GM19035 (cell line): ENCODE data around the gene TNFRSF9.
A peak's percentile ranks its signal among the peaks of the same experiment; 100 is the strongest.
"Not testable (repeated sequence)": the region's sequence is repeated elsewhere in the genome, so short reads cannot be mapped to it uniquely, and the experiment has no call there.

Source experiments
- ATAC-seq: cut with Tn5 transposase; IDR thresholded peaks from one replicate; pipeline ENCODE4 v1.9.1; 2021; ENCODE audit not compliant: unreplicated experiment

Gene TNFRSF9

DNA sequence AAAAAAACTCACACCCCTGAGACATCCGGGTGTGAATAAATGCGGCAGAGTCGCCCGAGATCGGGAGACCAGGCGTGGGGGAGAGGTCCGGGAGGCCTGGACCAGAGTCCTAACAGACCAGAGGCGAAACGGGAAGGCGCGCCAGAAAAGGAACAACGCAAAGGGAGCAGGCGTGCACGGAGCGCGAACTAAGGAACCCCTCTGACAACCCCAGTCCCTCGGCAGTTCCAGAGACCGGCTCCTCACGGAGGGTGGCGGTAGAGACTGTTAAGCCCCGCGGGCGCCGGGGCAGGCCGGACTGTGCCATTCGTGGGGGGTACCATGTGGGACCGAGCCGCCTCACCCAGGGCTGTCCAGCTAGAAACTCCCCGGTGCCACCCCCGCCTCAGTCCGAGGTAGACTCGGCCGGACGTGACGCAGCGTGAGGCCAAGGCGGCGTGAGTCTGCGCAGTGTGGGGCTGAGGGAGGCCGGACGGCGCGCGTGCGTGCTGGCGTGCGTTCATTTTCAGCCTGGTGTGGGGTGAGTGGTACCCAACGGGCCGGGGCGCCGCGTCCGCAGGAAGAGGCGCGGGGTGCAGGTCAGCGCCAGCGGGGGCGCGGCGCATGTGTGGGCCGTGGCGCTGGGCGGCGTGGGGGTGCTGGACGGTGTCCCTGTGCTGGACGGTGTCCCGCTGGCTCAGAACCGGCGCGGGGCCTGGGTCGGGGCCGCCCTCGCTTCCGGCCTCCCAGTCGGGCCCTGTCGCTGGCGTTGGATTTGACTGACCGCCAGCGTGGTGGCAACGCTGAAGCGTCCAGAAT lies 20.8 kb upstream of the TNFRSF9 start, which contains the start of gene PARK7:
PARK7 (plus strand) TSS at position 496 of the 798 bp plus-strand sequence. CDS start 1,075 bp downstream, outside the sequence.
- ATAC-seq, result peak; percentile 96

- ATAC-seq, result no peak
Measured at GRCh38 chr1:7960867-7961215, 20.2 kb upstream of the TNFRSF9 start.

DNA sequence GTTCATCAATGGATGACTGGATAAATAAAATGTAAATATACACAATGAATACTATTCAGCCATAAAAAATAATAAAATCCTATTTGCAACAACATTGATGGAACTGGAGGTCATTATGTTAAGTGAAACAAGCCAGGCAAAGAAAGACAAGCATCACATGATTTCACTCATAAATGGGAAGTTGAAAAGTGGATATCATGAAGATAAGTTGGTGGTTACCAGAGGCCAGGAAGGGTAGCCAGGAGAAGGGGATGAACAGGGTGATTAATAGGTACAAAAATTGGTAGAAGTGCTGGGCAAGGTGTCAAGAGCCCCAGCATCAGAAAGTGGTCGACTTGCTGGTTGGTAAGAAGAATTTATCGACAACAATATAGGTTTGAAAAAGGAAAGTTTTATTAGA lies 19.5 kb upstream of the TNFRSF9 start:
- no peak for ATAC-seq

DNA sequence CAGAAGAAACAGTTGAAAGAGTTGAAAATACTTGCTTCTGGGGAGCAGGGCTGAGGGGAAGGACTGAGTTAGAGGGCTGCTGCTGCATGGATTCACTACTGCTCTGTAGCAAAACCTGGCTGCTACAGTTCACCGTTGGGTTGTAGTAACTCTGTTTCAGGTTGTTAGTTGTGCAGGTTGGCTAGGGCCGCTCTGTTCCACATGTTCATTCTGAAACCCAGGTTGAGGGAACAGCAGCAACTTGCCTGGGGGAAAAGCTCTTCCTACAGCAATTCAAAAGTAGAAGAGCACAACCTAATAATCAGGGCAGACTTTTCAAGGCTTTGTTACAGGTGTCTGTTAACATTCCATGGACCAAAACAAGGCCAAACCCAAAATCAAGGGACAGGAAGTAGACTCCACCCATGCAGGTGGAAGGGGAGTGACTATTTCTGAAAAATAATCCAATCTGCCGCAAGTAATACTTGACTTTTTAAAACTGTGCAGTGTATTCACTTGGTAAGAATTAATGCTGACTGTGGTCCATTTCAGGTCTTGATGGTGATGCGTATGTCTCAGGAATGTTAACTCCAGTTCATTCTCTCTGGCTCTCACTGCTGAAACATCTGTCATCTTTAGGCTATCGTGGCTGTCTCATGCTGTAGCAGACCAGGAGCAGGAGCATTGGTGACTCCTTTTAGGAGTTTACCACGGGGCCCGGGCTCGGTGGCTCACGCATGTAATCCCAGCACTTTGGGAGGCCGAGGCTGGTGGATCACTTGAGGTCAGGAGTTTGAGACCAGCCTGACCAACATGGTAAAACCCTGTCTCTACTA lies 15.8 kb upstream of the TNFRSF9 start:
- no peak for ATAC-seq

- no peak for ATAC-seq
Measured at GRCh38 chr1:7954683-7955082, 14.0 kb upstream of the TNFRSF9 start.

DNA sequence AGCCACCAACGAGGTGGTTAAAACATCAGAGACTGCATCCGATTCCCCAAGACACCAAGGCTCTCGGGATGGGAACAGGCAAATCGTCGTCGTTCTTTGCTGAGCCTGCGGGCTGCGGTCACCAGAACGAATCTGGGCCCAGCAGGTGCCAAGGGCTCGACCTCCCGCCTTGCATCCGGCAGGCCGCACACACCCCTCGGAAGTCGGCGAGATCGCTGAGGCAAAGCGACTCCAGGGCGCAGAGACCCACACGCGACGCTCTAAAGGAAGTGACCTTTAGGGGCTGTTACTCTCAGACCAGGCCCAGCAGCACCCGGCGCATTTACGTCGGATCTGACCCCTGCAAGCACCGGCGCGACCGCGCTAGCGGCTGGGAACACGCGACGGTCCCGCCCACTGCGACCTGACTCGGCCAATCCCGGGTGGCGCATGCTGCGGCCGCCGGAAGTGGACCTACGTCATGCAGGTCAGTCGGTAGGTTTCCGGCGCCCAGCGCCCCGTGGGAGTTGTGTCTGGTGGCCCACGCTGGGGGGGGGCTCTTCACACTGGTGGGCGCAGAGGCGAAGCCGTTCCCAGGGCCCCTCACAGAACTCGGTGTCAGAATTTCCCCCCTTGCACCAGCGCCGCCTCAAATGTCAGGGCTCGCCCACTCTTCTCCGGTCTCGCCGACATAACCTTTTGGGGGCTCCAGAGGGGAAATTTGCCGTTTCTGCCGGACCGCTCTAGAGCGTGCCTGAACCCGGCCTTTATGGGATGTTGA lies 13.4 kb upstream of the TNFRSF9 start:
- peak; percentile 98 for ATAC-seq

DNA sequence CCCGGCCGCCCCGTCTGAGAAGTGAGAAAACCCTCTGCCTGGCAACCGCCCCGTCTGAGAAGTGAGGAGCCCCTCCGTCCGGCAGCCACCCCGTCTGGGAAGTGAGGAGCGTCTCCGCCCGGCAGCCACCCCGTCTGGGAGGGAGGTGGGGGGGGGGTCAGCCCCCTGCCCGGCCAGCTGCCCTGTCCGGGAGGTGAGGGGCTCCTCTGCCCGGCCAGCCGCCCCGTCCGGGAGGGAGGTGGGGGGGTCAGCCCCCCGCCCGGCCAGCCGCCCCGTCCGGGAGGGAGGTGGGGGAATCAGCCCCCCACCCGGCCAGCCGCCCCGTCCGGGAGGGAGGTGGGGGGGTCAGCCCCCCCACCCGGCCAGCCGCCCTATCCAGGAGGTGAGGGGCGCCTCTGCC lies 12.2 kb upstream of the TNFRSF9 start:
- ATAC-seq, result not testable (repeated sequence)

GRCh38 chr1:7948960-7949359 lies 8.3 kb upstream of the TNFRSF9 start:
- no peak for ATAC-seq

GRCh38 chr1:7943251-7943650 lies 2.6 kb upstream of the TNFRSF9 start:
- no peak for ATAC-seq

GRCh38 chr1:7942214-7942921 lies 1.7 kb upstream of the TNFRSF9 start:
- no peak for ATAC-seq

GRCh38 chr1:7941437-7941793 lies 776 bp upstream of the TNFRSF9 start:
- no peak for ATAC-seq

DNA sequence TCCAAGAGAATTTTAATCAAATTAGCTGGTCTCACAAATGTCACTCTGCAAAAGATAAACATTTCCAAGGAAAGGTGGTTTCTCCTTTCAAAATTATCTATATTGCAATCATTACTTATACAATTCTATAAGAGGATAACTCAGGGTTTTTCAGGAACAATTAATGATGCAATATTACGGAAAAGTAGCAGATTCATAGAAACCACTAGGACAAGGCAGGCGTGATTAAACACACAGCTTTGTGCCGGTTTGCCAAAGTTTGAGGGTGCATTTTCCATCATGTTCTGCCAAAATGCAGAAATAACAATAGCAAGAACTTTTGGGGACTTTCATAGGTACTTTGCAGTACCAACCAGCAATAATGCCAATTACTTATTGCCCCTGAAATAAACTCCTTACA lies 605 bp downstream of the TNFRSF9 start:
- no peak for ATAC-seq

GRCh38 chr1:7938070-7938469 lies 2.6 kb downstream of the TNFRSF9 start:
- no peak for ATAC-seq

GRCh38 chr1:7932524-7933138 lies 8.0 kb downstream of the TNFRSF9 start:
- ATAC-seq, result no peak

DNA sequence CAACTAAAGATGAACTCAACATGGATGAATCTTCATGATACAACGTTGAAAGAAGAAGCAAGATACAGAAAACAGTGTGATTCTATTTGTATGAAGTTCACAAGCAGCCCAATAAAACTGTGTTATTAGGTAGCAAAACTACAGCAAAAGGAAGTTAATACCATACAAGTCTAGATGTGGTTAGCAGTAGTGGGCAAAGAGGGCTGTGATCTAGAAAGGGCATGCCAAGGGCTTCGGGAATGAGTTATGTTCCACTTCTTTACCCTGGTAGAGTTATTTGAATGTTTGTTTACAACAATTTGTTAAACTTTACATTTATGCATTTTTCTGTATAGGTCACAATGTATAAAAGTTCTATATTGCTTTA lies 9.2 kb downstream of the TNFRSF9 start:
- ATAC-seq, result no peak

GRCh38 chr1:7930645-7931445 lies 9.8 kb downstream of the TNFRSF9 start:
- no peak for ATAC-seq

GRCh38 chr1:7929637-7930036 lies 11.0 kb downstream of the TNFRSF9 start:
- ATAC-seq, result no peak

DNA sequence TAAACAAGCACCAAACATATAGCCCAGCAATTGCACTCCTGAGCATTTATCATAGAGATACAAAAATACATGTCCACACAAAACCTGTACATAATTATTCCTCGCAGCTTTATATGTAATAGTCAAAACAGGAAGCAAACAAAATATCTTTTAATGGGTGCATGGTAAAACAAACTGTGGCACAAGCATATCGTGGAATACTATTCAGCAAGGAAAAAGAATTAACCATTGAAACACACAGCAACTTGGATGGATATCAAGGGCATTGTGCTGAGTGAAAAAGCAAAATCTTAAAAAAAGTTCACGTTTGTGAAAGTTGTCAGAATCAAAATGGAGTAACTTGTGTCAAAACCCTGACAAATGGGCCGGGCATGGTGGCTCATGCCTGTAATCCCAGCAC lies 12.4 kb downstream of the TNFRSF9 start:
- no peak for ATAC-seq

- not testable (repeated sequence) for ATAC-seq
Measured at GRCh38 chr1:7927061-7927460, 13.6 kb downstream of the TNFRSF9 start.

DNA sequence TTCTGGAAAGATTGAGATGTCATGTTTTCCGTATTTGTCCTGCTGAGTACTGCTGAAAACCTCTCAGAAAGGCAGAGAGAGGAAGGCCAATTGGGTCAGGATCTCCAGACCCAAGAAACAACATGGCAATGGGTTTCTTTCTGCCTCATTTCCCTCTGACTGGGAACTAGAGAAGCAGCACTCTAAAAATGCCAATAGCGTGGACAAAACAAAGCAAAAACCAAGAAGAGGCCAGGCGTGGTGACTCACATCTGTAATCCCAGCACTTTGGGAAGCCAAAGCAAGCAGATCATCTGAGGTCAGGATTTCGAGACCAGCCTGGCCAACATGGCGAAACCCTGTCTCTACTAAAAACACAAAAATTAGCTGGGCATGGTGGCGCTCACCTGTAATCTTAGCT lies 18.3 kb downstream of the TNFRSF9 start:
- no peak for ATAC-seq
